Activated naive CD4-positive, alpha-beta T cell treated with anti-CD3 and anti-CD28 coated beads, Interleukin-2, amount 50 U/mL, for 72 hours (primary cell): ENCODE results near the gene LRRC39. TPM values are rescaled to one million over a fixed set of nuclear protein-coding genes. Genes with fewer than 3 reads are reported as not detected.

Experiments
- ATAC-seq, 2 donors: fragments of 150-1000 bp; cut with Tn5 transposase; 2 replicates each; pipeline ENCODE4 v1.10.0; 2021; ENCODE audit warnings: mild to moderate bottlenecking in 2 of 2, moderate library complexity in 2 of 2
- DNase-seq, 2 donors: peaks; one replicate each; pipeline ENCODE4 v3.0.0; 2021 to 2022; ENCODE audit warnings: low spot score in 2 of 2
- H3K27ac Mint-ChIP-seq, 2 donors: one replicate each; pipeline ENCODE4 v1.8.0; 2022; ENCODE audit warnings: mild to moderate bottlenecking in 2 of 2, mixed read lengths in 2 of 2
- H3K36me3 Mint-ChIP-seq, 2 donors: one replicate each; pipeline ENCODE4 v1.8.0; 2022; ENCODE audit warnings: mixed read lengths in 2 of 2
- H3K9me3 Mint-ChIP-seq, 2 donors: one replicate each; pipeline ENCODE4 v1.8.0; 2022; ENCODE audit warnings: mixed read lengths in 2 of 2
- total RNA-seq, 2 donors: library from RNA; stranded (reverse); gene quantifications; one replicate each; pipeline ENCODE4 v1.2.3, GENCODE V29; 2022

LRRC39 gene
- total RNA-seq, 2 donors from 2014 or later = 0.32 to 0.70 TPM

DNA sequence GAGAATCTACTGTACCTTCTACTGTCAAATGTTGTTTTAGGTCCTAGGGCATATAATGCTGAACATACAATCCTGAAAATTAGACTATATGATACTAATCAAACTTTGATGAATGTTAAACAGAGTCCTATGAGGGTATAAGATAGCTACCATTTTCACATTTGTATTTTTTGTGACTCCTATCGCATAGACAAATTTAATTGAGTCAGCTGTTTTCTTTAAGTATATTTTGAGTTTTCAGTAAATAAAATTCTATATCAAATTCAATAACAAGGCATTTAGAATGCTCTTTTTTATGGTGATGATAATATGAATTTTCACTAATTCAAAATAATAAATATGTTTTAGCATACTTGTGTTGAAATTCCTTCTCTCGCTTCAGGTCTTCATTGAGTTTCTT, 10.0 kb downstream of the LRRC39 start:
- no peaks in the 10 kb centered on the region for H3K36me3 Mint-ChIP-seq
- no peak for DNase-seq
- ATAC-seq = no peak
- H3K27ac Mint-ChIP-seq = no peak overlapping the region
- no peaks in the 10 kb centered on the region for H3K9me3 Mint-ChIP-seq

GRCh38 chr1:100164702-100165101, 13.4 kb downstream of the LRRC39 start:
- Mint-ChIP-seq H3K27ac (no peak overlapping the region), H3K36me3 (no peaks in the 10 kb centered on the region), H3K9me3 (no peaks in the 10 kb centered on the region)
- DNase-seq (no peak), ATAC-seq (no peak)

DNA sequence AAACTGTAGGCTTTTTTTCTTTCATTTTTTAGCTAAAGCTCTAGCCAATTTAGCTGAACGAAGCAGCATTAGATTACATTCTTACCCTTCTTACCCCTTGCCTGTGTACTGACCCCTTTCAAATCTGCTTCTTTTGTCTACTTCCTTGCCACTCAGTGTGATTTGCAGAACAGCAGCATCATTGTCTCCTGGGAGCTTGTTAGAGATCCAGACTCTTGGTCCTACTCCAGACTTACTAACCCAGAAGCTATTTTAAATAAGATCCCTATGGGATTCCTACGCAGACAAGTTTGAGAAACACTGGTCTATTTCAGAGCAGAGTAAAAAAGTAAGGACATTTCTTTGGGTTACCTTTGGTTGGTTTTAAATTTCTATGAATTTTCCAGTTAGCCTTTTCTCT, 13.8 kb downstream of the LRRC39 start:
- no peak for ATAC-seq
- Mint-ChIP-seq H3K36me3 (no peaks in the 10 kb centered on the region), H3K27ac (no peak overlapping the region), H3K9me3 (no peaks in the 10 kb centered on the region)
- no peak for DNase-seq

GRCh38 chr1:100162881-100163280, 15.2 kb downstream of the LRRC39 start:
- no peak for DNase-seq
- ATAC-seq = no peak
- Mint-ChIP-seq H3K9me3 (no peaks in the 10 kb centered on the region), H3K27ac (no peak overlapping the region), H3K36me3 (no peaks in the 10 kb centered on the region)

DNA sequence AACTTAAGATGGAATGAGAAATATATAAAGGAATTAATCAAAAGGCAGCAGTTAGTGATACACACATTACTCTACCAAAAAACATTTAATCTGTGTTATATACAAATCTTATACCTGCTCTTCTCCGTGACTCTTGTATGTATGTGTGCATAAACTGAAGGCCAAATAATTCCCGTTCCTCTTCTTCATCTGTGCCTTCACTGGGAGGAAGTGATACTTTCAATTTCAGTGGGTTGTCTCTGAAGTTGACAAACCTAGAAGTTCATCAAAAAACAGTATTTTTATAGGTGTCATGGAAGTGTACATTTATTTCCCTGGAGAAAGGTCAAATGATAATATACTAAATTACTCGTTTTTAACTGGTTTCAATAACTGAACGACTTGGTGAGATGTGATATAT, 25.8 kb downstream of the LRRC39 start:
- H3K27ac Mint-ChIP-seq = peak overlapping the region; percentile 20 to 30
- DNase-seq (no peak), ATAC-seq (peak in 1 of 2 donors; percentile 61)
- H3K9me3 Mint-ChIP-seq = no peaks in the 10 kb centered on the region
- H3K36me3 Mint-ChIP-seq = peaks cover 0 to 6% of the 10 kb centered on the region in 2 donors

DNA sequence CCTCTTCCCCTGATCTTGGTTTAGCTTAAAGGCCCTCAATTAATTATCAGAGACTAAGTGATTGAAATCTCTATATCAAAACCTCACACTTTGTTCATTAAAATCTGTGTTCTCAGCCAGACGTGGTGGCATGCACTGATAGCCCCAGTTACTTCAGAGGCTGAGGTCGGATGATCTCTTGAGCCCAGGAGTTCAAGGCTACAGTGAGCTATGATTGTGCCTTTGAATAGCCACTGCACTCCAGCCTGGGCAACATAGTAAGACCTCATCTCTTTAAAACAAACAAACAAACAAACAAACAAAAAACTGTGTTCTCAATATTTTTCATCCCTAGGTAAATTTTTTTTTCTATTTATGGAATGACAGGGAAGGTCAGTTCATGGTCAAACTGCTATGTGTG, 26.4 kb downstream of the LRRC39 start:
- Mint-ChIP-seq H3K9me3 (no peaks in the 10 kb centered on the region), H3K27ac (peak overlapping the region in 1 of 2 donors; percentile 30), H3K36me3 (peaks cover 0 to 6% of the 10 kb centered on the region in 2 donors)
- ATAC-seq (no peak), DNase-seq (no peak)

GRCh38 chr1:100147875-100148274, 30.2 kb downstream of the LRRC39 start:
- H3K27ac Mint-ChIP-seq = no peak overlapping the region
- H3K9me3 Mint-ChIP-seq = no peaks in the 10 kb centered on the region
- H3K36me3 Mint-ChIP-seq = peaks cover 0 to 13% of the 10 kb centered on the region in 2 donors
- DNase-seq (no peak), ATAC-seq (no peak)

GRCh38 chr1:100146958-100147357, 31.1 kb downstream of the LRRC39 start:
- no peak for ATAC-seq
- Mint-ChIP-seq H3K9me3 (no peaks in the 10 kb centered on the region), H3K36me3 (peaks cover 0 to 13% of the 10 kb centered on the region in 2 donors), H3K27ac (no peak overlapping the region)
- DNase-seq = no peak

DNA sequence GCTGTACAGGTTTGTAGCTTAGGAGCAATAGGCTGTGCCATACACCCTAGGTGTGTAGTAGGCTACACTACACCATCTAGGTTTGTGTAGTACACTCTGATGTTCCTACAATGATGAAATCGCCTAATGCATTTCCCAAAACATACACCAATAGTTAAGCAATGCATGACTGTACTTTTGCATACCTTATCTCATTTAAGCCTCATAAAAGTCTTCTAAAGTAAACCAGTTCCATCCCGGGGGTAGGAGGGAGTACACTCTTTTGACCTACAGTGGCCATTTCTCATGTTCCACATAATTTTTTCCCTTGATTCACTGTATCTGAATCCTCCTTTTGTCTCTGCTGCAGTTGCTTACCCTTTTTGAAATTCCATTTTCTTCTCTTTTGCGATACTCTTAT, 32.9 kb downstream of the LRRC39 start:
- Mint-ChIP-seq H3K9me3 (no peaks in the 10 kb centered on the region), H3K36me3 (peaks cover 0 to 7% of the 10 kb centered on the region in 2 donors), H3K27ac (no peak overlapping the region)
- DNase-seq (no peak), ATAC-seq (no peak)

DNA sequence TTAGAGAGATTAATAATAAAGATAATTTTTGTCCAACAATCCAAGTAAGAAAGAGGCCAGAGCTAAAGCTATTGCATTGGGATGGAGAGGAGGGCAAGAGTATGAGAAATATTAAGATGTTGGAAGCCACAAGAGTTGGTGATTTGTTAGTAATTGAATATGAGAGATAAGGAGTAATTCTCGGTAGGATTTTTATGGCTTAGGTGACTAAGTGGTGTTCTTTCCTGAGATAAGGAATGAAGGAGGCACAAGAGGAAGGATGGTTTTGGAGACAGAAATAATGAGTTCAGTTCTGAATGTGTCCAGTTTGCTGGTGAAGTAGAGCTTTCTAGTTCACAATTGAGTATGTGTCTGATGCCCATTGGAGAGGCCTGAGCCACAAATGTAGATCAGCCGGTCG, 35.7 kb downstream of the LRRC39 start:
- no peaks in the 10 kb centered on the region for H3K9me3 Mint-ChIP-seq
- no peak for ATAC-seq

DNA sequence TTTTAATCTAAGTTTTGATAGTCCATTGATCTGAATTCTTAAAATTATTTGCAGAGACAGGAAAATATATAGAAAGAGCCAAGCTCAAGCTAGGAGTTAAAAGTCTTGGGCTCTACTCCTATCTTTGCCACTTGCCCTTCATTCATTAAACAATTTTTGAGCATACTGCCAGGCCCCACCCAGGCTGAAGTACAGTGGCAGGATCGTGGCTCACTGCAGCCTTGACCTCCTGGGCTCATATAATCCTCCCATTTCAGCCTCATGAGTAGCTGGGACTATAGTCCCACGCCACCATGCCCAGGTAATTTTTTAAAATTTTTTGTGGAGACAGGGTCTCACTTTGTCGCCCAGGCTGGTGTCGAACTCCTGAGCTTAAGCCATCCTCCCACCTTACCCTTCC, 36.9 kb downstream of the LRRC39 start:
- no peak for ATAC-seq
- no peaks in the 10 kb centered on the region for H3K9me3 Mint-ChIP-seq

More for the DNA sequence above, 35.7 kb downstream of the LRRC39 start:
- Mint-ChIP-seq H3K36me3 (peaks cover 5 to 14% of the 10 kb centered on the region in 2 donors), H3K27ac (peak overlapping the region; percentile 4 to 39)
- no peak for DNase-seq

GRCh38 chr1:100137602-100138001, 40.5 kb downstream of the LRRC39 start:
- DNase-seq = no peak
- H3K9me3 Mint-ChIP-seq = no peaks in the 10 kb centered on the region
- no peak for ATAC-seq
- no peak overlapping the region for H3K27ac Mint-ChIP-seq
- peaks cover 16% of the 10 kb centered on the region in 2 donors for H3K36me3 Mint-ChIP-seq

More for the DNA sequence above, 36.9 kb downstream of the LRRC39 start:
- Mint-ChIP-seq H3K27ac (no peak overlapping the region), H3K36me3 (peaks cover 5 to 16% of the 10 kb centered on the region in 2 donors)
- DNase-seq = no peak

DNA sequence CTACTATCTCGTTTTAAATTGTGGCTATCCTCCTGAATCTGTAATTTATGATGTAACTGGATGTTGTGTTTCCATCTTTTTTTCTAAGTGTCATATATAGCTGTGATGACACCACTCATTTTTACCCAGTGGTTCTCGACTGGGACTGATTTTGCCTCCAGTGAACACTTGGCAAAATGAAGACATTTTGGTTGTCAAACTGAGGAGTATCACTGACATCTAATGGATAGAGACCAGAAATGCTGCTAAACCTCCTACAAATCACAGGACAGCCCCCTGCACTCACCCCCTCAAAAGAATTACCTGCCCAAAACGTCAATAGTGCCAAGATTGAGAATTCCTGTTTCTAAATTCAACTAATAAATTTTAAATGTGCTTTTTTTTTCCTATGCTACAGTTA, 43.2 kb downstream of the LRRC39 start:
- Mint-ChIP-seq H3K9me3 (no peaks in the 10 kb centered on the region), H3K36me3 (peaks cover 26% of the 10 kb centered on the region in 2 donors), H3K27ac (no peak overlapping the region)
- DNase-seq = no peak
- ATAC-seq = no peak

DNA sequence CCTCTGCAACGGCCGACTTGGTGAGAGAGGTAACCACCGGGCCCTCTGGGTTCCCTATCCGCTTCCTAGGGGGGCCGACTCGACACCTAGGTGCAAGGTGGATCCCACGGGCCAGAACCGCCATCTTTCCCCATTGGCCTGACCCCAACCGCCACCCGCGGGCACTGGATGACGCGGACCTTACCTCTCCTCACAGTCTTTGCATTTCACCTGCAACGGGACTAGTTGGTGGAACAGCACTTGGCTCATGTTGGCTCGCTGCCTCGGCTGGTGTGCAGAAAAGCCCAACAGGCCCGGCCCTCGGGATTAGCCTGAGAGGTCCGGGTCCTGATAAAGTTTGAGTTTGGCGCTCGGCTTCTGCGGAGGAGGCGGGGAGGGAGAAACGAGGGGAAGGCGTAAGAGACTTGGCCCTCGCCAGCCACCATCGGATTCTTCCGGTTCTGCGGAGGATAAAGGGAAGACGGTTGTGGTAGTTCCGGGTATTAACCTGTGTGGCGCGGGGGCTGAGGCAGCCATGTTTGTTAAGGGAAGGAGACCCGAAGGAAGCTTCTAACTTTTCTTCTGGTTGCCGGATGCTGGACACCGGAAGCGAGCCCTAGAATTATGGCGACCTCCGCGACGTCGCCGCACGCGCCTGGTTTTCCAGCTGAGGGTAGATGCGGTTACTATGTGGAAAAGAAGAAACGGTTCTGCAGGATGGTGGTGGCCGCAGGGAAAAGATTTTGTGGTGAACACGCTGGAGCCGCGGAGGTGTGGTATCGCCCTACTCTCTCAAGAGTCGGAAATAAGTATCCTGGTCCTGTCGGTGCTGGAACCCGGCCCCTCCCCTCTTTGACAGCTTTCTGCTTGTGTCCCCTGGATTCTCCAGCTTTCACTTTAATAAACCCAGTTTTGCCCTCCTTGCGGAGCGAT, 45.2 kb downstream of the LRRC39 start, which contains the start of the genes SASS6 and TRMT13:
TSS of gene SASS6 (minus strand) at position 365 of the 912 bp plus-strand sequence. CDS start at position 249, 116 bp downstream.
TSS of gene TRMT13 (plus strand) at position 598 of the 912 bp plus-strand sequence. CDS start at position 604, 6 bp downstream.
- peak within 1 kb of the TSS; percentile 93 to 97 for H3K27ac Mint-ChIP-seq
- DNase-seq (peak; percentile 87 to 94), ATAC-seq (peak; percentile 92 to 95)
- peaks cover 22 to 23% of the 10 kb centered on the region in 2 donors for H3K36me3 Mint-ChIP-seq
- H3K9me3 Mint-ChIP-seq = no peaks in the 10 kb centered on the region

- Mint-ChIP-seq H3K9me3 (no peaks in the 10 kb centered on the region), H3K36me3 (peaks cover 17 to 22% of the 10 kb centered on the region in 2 donors), H3K27ac (peak overlapping the region; percentile 93 to 97)
- DNase-seq (no peak), ATAC-seq (no peak)
Observed at GRCh38 chr1:100131623-100132022, 46.4 kb downstream of the LRRC39 start.

DNA sequence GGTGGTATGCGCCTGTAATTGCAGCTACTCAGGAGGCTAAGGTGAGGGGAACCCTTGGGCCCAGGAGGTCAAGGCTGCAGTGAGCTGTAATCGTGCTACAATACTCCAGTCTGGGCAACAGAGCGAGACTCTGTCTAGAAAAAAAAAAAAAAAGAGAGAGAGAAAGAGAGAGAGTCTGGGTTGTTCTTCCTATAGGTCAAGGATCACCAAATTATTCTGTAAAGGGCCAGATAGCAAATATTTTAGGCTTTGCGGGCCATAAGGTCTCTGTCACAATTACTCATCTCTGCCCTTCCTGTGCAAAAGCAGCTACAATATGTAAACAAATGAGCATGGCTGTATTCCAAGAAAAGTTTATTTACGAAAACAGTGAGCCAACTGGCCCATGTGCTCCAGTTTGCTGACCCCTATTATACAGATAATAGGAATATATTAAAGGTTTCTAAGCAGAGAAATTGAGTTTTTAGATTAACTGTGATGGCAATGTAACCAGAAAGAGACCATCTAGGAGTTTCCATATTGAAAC, 47.4 kb downstream of the LRRC39 start:
- Mint-ChIP-seq H3K9me3 (no peaks in the 10 kb centered on the region), H3K27ac (no peak overlapping the region), H3K36me3 (peaks cover 23 to 27% of the 10 kb centered on the region in 2 donors)
- ATAC-seq (no peak), DNase-seq (no peak)

DNA sequence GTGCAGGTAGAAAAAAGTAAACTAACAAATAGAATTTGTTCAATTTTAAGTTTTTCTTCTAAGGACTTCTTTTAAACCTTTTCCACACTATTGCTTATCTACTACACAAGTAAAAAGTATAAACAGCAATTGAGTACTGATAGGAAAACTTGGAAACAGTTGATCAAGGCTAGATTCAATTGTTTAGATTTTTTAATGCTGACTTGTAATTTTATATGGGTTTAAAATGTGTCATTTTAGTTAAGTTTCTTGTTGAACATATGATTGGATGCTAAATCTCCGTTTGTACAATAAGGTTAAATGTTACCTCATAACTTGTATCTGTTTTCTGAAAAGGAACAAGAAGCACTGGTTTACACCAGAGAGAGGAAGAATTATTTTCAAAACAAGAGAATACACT, 50.8 kb downstream of the LRRC39 start:
- ATAC-seq (no peak), DNase-seq (no peak)
- Mint-ChIP-seq H3K9me3 (no peaks in the 10 kb centered on the region), H3K36me3 (peaks cover 12 to 13% of the 10 kb centered on the region in 2 donors), H3K27ac (no peak overlapping the region)
